ENCODE data around the gene S100A2.

S100A2 gene

GRCh38 chr1:153565529-153566374 is at the start of gene S100A2:
Gene S100A2 (minus strand): TSS chr1:153565844. CDS start chr1:153563877, 1,967 bp downstream.
- CTCF ChIA-PET = interaction anchor here (0.8 to 8.3 kb wide), 10 partner anchors 11 to 62 kb away, joined by 3 to 97 read pairs (median 5); partner anchors contain the start of genes S100A1, S100A13, S100A3 and S100A4
- POLR2A ChIA-PET = interaction anchor here (0.6 to 4.3 kb wide), 11 partner anchors 11 to 194 kb away, joined by 3 to 119 read pairs (median 5); partner anchors contain the start of genes CHTOP, S100A4, S100A5 and S100A6
- DNase-seq (ENCODE audit: low read depth, low spot score) = peak; percentile 79
- H3K4me3 ChIP-seq (ENCODE audit: low read depth, low read length) = peak within 1 kb of the TSS; percentile 23
- TF ChIP-seq CTCF (IDR thresholded peaks at IDR 0.05; ENCODE audit: insufficient read depth, low read length, missing control alignments) = no peak

- H3K4me3 ChIP-seq (ENCODE audit: low read depth, low read length) = no peak overlapping the region
- ChIA-PET POLR2A (interaction anchor here (0.7 to 9.4 kb wide), 4 partner anchors 9 to 83 kb away, joined by 3 to 127 read pairs (median 6); partner anchors contain the start of gene S100A13), CTCF (interaction anchor here (1.0 to 12.8 kb wide), 6 partner anchors 14 to 106 kb away, joined by 3 to 178 read pairs (median 58); partner anchors contain the start of genes CHTOP, S100A1 and S100A13)
- DNase-seq (ENCODE audit: low read depth, low spot score) = no peak
- TF ChIP-seq CTCF (IDR thresholded peaks at IDR 0.05; ENCODE audit: insufficient read depth, low read length, missing control alignments) = no peak
These were observed 49.8 kb upstream of the S100A2 start for GRCh38 chr1:153615406-153615805.

- no peak overlapping the region for H3K4me3 ChIP-seq (ENCODE audit: low read depth, low read length)
- POLR2A ChIA-PET = interaction anchor here (0.7 to 9.4 kb wide), 5 partner anchors 8 to 83 kb away, joined by 3 to 127 read pairs (median 5); partner anchors contain the start of gene S100A13
- DNase-seq (ENCODE audit: low read depth, low spot score) = no peak
- CTCF ChIA-PET = interaction anchor here (1.0 to 12.8 kb wide), 6 partner anchors 12 to 106 kb away, joined by 3 to 178 read pairs (median 58); partner anchors contain the start of genes CHTOP, S100A1 and S100A13
- TF ChIP-seq CTCF (IDR thresholded peaks at IDR 0.05; ENCODE audit: insufficient read depth, low read length, missing control alignments) = no peak
These were observed 49.3 kb upstream of the S100A2 start for GRCh38 chr1:153614906-153615305.

- DNase-seq (ENCODE audit: low read depth, low spot score) = no peak
- ChIA-PET CTCF (interaction anchor here (1.0 to 12.8 kb wide), 7 partner anchors 11 to 105 kb away, joined by 3 to 178 read pairs (median 24); partner anchors contain the start of genes CHTOP, S100A1 and S100A13), POLR2A (interaction anchor here (1.2 to 9.4 kb wide), 4 partner anchors 9 to 80 kb away, joined by 3 to 127 read pairs (median 8); partner anchors contain the start of gene S100A13)
These were observed 48.7 kb upstream of the S100A2 start for GRCh38 chr1:153614189-153614900.

GRCh38 chr1:153613406-153613805 is 47.8 kb upstream of the S100A2 start:
- no peak for DNase-seq (ENCODE audit: low read depth, low spot score)
- peak overlapping the region; percentile 83 for H3K4me3 ChIP-seq (ENCODE audit: low read depth, low read length)
- CTCF ChIA-PET = interaction anchor here (1.6 to 12.8 kb wide), 6 partner anchors 7 to 104 kb away, joined by 4 to 178 read pairs (median 58); partner anchors contain the start of genes CHTOP, S100A1 and S100A13
- no peak for TF ChIP-seq CTCF (IDR thresholded peaks at IDR 0.05; ENCODE audit: insufficient read depth, low read length, missing control alignments)
- POLR2A ChIA-PET = interaction anchor here (0.6 to 9.4 kb wide), 11 partner anchors 8 to 107 kb away, joined by 3 to 127 read pairs (median 6); partner anchors contain the start of genes CHTOP, S100A1, S100A13 and S100A6

More at GRCh38 chr1:153614189-153614900, 48.7 kb upstream of the S100A2 start:
- H3K4me3 ChIP-seq (ENCODE audit: low read depth, low read length) = no peak overlapping the region
- TF ChIP-seq CTCF (IDR thresholded peaks at IDR 0.05; ENCODE audit: insufficient read depth, low read length, missing control alignments) = peak; percentile 19
